KMS-11 (cell line): ENCODE measurements around the gene ANKRD33B.

Experiments
- H2AFZ ChIP-seq: fragments of 200-600 bp; sonication (generic); 2 replicates; pipeline ENCODE4 v1.6.1; 2016; ENCODE audit warnings: antibody characterized with exemption, mixed run types, low read depth
- H3K27ac ChIP-seq: fragments of 200-600 bp; sonication (generic); 2 replicates; pipeline ENCODE4 v1.6.1; 2016; ENCODE audit warnings: mild to moderate bottlenecking, mixed run types
- H3K27me3 ChIP-seq: fragments of 200-600 bp; sonication (generic); 2 replicates; pipeline ENCODE4 v1.6.1; 2017; ENCODE audit warnings: mild to moderate bottlenecking, low read depth, mixed run types, moderate library complexity; ENCODE audit not compliant: insufficient read depth
- H3K36me3 ChIP-seq: fragments of 200-600 bp; sonication (generic); 2 replicates; pipeline ENCODE4 v1.6.1; 2017; ENCODE audit warnings: mild to moderate bottlenecking, mixed run types; ENCODE audit not compliant: insufficient read depth
- H3K4me1 ChIP-seq: fragments of 200-600 bp; sonication (generic); 2 replicates; pipeline ENCODE4 v1.6.1; 2016; ENCODE audit warnings: mild to moderate bottlenecking, low read depth, mixed run types; ENCODE audit not compliant: poor library complexity, severe bottlenecking
- H3K4me2 ChIP-seq: fragments of 200-600 bp; sonication (generic); 2 replicates; pipeline ENCODE4 v1.7.0; 2016; ENCODE audit warnings: mild to moderate bottlenecking, mixed run types
- H3K4me3 ChIP-seq: fragments of 200-600 bp; sonication (generic); IDR thresholded peaks from 2 replicates; pipeline ENCODE4 v1.6.1; 2017; ENCODE audit warnings: low read depth, low read length, mixed read lengths; ENCODE audit not compliant: insufficient read depth
- H3K79me2 ChIP-seq: fragments of 200-600 bp; sonication (generic); 2 replicates; pipeline ENCODE4 v1.6.1; 2016; ENCODE audit warnings: low read depth, mixed run types; ENCODE audit not compliant: insufficient read depth
- H3K9ac ChIP-seq: fragments of 200-600 bp; sonication (generic); 2 replicates; pipeline ENCODE4 v1.6.1; 2016; ENCODE audit warnings: mild to moderate bottlenecking, mixed run types
- H4K20me1 ChIP-seq: fragments of 200-600 bp; sonication (generic); 2 replicates; pipeline ENCODE4 v1.6.1; 2016; ENCODE audit warnings: mild to moderate bottlenecking, mixed run types; ENCODE audit not compliant: insufficient read depth
- CTCF ChIP-seq: fragments of 200-600 bp; sonication (generic); conservative IDR thresholded peaks from 2 replicates; pipeline ENCODE4 v1.6.1; 2017; ENCODE audit warnings: low read depth, mild to moderate bottlenecking, antibody characterized with exemption, low read length, moderate library complexity, mixed read lengths

Gene ANKRD33B

DNA sequence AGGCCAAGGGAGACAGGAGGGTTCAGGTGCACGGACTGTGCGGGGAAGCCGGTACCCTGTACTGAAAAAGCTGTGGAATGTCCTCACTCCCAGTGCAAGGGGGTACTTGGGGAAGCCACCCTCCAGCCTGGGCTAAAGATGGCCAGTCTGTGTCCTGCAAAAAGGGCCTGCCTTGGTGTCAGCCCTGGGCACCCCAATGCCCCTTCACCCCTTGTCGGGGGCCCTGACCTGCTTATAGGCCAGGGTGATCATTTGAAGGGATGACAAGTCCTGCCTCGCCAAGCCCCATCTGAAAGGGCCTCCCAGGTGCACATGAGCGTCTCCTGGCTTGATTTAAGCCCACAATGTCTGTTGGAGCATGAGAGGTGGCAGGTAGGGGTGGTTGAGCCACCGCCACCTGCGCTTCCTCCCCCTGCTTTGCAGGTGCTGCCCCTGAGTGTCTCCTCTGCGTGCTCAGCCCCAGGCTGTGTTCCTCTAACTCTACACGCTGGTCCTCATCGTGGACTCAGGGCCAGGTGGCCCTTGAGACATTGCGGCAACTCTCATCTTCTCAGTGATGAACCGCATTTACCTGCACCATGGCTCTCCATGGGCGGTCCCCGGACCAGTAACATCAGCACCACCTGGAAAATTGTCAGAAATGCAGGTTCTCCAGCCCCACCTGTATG lies 97.0 kb downstream of the ANKRD33B start:
- TF ChIP-seq CTCF, result no peak
- Histone ChIP-seq H3K4me3 (no peak overlapping the region), H3K27me3 (no peaks in the 10 kb centered on the region), H4K20me1 (no peaks in the 10 kb centered on the region), H3K4me1 (no peaks in the 10 kb centered on the region), H3K4me2 (no peak overlapping the region), H3K9ac (no peak overlapping the region), H2AFZ (no peak overlapping the region), H3K36me3 (no peaks in the 10 kb centered on the region), H3K79me2 (no peaks in the 10 kb centered on the region), H3K27ac (no peak overlapping the region)

DNA sequence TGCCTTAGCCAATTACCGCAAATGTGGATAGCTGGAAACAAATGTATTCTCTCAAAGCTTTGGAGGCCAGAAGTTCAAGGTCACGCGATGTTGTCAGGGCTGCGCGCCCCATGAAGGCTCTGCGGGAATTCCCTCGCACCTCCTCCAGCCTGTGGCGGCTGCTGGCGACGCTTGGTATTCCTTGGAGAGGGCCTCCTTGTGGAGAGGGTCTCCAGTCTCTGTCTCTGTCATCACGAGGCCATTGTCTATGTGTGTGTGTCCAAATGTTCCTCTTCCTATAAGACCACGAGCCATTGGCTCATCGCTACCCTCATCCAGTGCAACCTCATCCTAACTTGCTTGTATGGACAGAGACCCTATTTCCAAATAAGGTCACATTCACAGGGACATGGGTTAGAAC lies 97.5 kb downstream of the ANKRD33B start:
- Histone ChIP-seq H3K27me3 (no peaks in the 10 kb centered on the region), H2AFZ (no peak overlapping the region), H4K20me1 (no peaks in the 10 kb centered on the region), H3K4me2 (no peak overlapping the region), H3K4me1 (no peaks in the 10 kb centered on the region), H3K27ac (no peak overlapping the region), H3K4me3 (no peak overlapping the region), H3K9ac (no peak overlapping the region), H3K79me2 (no peaks in the 10 kb centered on the region), H3K36me3 (no peaks in the 10 kb centered on the region)
- no peak for TF ChIP-seq CTCF

DNA sequence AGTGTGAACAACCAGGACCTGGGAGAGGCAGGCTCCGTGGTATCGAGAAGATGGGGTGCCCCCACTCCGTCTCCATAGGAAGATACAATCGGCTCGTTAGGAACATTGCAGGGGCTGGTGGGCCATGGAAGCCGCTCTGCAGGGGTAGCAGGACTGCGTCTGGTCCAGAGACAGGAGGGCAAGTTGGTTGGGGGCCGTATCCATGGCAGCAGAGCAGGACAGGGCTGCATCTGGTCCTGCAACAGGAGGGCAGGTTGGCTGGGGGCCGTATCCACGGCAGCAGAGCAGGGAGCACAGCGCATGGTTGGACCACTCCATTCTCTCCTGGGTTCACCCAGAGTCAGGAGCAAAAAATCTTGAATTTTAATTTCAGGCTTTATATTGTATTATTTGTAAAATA lies 98.2 kb downstream of the ANKRD33B start:
- no peak overlapping the region for H2AFZ ChIP-seq
- H3K79me2 ChIP-seq, result no peaks in the 10 kb centered on the region
- no peaks in the 10 kb centered on the region for H3K4me1 ChIP-seq
- H3K4me2 ChIP-seq, result no peak overlapping the region
- H3K27me3 ChIP-seq, result no peaks in the 10 kb centered on the region
- no peak overlapping the region for H3K9ac ChIP-seq
- no peak for TF ChIP-seq CTCF
- no peaks in the 10 kb centered on the region for H3K36me3 ChIP-seq
- H4K20me1 ChIP-seq, result no peaks in the 10 kb centered on the region
- no peak overlapping the region for H3K4me3 ChIP-seq
- H3K27ac ChIP-seq, result no peak overlapping the region

- Histone ChIP-seq H3K36me3 (no peaks in the 10 kb centered on the region), H3K9ac (no peak overlapping the region), H3K27me3 (no peaks in the 10 kb centered on the region), H2AFZ (no peak overlapping the region), H3K4me2 (no peak overlapping the region), H3K4me3 (no peak overlapping the region), H3K79me2 (no peaks in the 10 kb centered on the region), H3K4me1 (no peaks in the 10 kb centered on the region), H3K27ac (no peak overlapping the region), H4K20me1 (no peaks in the 10 kb centered on the region)
- TF ChIP-seq CTCF, result no peak
Measured at GRCh38 chr5:10662661-10663488, 99.0 kb downstream of the ANKRD33B start.
